HEK293T (cell line): Measurements from ENCODE around the gene CAMK1D.

Experiments used
- ELF4 ChIP-seq: fragments of 450-650 bp; IDR thresholded peaks from 2 replicates; pipeline ENCODE4 v1.6.1; 2017; ENCODE audit warnings: antibody characterized with exemption
- FOXA1 ChIP-seq: fragments of 450-650 bp; IDR thresholded peaks from 2 replicates; pipeline ENCODE4 v1.6.1; 2016; ENCODE audit warnings: mild to moderate bottlenecking
- FOXM1 ChIP-seq: fragments of 450-650 bp; IDR thresholded peaks from 2 replicates; pipeline ENCODE4 v1.6.1; 2017; ENCODE audit warnings: mild to moderate bottlenecking, borderline replicate concordance
- NFRKB ChIP-seq: fragments of 450-650 bp; IDR thresholded peaks from 2 replicates; pipeline ENCODE4 v1.6.1; 2016; ENCODE audit warnings: mild to moderate bottlenecking, moderate library complexity
- SP1 ChIP-seq: fragments of 450-650 bp; IDR thresholded peaks from 2 replicates; pipeline ENCODE4 v1.6.1; 2017
- SUZ12 ChIP-seq: fragments of 450-650 bp; IDR thresholded peaks from 2 replicates; pipeline ENCODE4 v1.6.1; 2016; ENCODE audit warnings: mild to moderate bottlenecking
- ZNF384 ChIP-seq: fragments of 450-650 bp; IDR thresholded peaks from 2 replicates; pipeline ENCODE4 v1.6.1; 2016

DNA sequence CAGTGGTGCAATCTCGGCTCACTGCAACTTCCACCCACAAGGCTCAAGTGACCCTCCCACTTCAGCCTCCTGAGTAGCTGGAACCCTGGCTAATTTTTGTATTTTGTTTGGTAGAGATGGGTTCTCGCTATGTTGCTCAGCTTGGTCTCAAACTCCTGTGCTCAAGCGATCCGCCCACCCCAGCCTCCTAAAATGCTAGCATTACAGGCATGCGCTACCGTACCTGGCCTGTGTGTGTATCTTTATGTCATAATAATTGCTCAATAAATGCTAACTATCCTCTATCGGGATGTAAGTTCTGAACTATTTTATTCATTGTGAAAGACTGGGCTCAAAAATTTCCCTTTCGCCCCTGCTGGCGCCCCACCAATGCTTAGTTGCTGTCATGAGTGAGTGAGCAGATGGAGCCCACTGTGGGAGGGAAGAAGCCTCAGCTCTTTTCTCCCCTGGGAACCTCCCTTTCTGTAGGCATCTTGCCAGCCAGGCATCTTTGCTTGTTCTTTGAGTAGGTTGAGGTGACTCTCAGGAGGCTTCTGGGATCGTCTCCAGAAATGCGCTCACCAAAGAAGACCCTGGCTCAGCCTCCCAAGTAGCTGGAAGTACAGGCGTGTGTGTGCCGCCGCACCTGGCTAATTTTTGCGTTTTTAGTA is 38.3 kb downstream of the CAMK1D start:
- TF ChIP-seq SUZ12 (no peak), FOXA1 (no peak), ELF4 (no peak), SP1 (no peak), FOXM1 (no peak), NFRKB (no peak), ZNF384 (no peak)
